Measurements from ENCODE around the gene BCAR3.

BCAR3 gene

DNA sequence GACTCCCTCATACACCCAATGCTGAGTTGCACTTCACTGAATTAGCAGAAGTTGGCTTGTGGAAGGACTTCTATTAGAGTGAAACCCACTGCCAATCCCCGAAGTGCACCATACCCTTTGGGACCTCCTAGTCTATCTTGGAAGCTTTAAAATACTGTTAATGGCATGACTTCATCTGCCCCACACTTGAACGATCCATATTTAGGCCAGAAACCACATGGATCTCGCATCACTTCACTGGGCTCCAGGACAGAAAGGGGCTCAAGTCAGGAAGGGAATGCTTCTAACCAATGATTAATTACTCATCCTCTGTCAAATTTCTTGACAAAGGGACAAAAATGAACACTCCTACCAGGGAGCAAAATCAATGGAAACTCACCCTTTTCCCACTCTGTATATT lies 69.1 kb downstream of the BCAR3 start:
- no peak for DNase-seq

- DNase-seq = no peak
These were observed 70.0 kb downstream of the BCAR3 start for GRCh38 chr1:93611668-93612067.

DNA sequence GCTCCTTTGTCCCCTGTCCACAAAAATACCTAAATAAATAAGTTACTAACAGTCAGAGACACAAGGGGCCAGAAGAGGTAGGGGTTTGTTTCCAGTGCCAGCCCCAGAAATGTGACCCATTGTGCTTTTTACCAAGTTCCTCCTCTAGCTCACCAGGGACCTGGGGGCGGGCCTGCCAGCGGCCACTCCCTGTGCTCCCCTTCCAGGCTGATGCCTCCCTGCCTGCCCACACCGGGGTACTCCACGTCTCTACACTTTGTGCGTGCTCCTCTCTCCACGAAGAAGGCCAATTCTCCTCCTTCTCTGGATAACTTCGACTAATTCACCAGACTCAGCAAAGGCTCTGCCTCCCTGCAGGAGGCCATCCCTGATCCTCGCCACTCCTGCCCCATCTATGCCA lies 72.1 kb downstream of the BCAR3 start:
- no peak for DNase-seq

- no peak for DNase-seq
These were observed 73.2 kb downstream of the BCAR3 start for GRCh38 chr1:93608187-93609109.

DNA sequence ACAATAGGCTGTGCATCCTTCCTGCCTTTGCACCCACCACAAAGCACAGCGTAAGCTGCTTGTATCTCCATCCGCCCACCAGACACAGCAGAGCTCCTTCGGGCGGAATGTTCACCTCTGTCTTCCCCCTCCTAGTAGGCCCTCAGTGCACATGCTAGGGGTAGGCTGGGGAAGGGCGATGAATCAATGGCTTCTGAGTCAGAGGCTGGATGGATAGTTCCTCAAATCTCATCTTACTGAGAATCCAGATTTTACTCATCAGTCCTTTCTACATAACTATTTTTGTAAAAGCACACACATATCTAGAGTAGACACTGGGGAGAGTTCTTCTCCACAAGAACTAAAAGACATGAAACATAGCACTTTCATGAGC lies 73.8 kb downstream of the BCAR3 start:
- DNase-seq = no peak

GRCh38 chr1:93605812-93606512 lies 75.7 kb downstream of the BCAR3 start:
- no peak for DNase-seq

- DNase-seq = no peak
These were observed 76.5 kb downstream of the BCAR3 start for GRCh38 chr1:93605026-93605568.

DNA sequence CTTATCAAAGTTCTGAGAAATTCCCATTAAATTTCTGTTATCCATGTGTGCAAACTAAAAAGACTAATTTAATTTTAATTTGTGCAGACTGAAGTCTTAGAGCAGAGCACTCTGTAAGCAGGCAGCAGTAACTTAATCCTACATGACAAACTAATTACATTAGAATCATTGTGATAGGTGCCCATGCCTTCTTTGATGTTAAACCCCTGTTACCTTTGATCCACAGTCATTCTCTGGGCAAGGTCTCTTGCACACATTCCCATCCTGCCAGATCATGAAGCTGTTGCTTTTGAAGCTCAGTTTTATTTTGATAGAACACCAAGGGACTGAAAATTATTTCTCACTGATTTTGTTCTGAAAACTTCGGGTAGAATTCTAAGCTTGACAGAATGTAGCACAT lies 77.2 kb downstream of the BCAR3 start:
- DNase-seq = no peak

DNA sequence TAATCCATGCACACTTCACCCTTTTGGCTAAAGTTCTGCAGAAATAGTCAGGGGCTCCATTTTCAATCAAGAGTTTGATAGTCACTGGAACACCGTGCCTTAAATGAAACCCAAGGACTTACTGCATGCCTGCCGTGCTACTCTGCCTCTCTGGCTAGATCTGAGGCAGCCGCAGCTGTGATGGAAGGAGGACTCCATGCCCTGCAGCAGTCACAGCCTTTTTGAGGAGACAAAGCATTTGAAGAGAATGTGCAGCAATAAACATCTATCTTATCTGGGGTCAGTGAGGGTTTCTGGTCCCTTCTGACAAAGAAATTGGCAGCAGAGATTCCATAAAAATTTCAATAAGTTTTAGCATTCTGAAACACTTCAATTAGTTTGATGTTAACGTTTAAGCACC lies 78.0 kb downstream of the BCAR3 start:
- DNase-seq = no peak

DNA sequence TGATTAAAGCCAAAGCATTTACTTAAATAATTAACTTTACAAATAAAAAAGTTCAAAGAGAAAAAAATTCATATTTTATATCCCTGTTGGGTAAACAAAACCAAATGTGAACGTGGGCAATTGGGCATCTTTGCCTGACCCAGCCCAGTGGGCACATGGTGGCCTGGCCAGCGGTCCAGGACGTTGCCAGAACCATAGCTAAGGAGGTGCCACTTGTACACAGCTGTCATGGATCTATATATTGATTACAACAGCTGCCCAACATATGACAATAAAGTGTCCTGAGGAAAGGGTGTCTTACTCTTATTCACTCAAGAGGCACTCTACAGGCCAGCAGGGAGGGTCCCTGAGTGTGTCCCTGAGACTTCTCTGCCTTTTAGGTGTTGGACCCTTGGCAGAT lies 78.5 kb downstream of the BCAR3 start:
- DNase-seq = no peak

DNA sequence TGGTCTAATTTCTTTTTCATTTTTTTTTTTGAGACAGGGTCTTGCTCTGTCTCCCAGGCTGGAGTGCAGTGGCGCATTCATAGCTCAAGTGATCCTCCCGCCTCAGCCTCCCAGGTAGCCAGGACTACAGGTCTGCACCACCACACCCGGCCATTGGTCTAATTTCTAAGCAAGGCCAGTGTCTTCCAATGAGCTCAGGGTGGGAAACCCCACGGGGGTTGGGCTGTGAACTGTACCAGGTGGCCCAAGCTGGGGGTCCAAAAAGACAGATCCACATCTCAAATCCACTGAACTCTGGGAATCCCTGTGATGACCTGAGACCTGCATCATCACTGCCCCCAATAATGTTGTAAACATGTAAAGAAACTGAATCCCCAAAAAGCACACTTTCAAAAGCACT lies 79.5 kb downstream of the BCAR3 start:
- no peak for DNase-seq

GRCh38 chr1:93601686-93602085 lies 80.0 kb downstream of the BCAR3 start:
- DNase-seq = no peak

- no peak for DNase-seq
These were observed 81.0 kb downstream of the BCAR3 start for GRCh38 chr1:93600663-93601062.

DNA sequence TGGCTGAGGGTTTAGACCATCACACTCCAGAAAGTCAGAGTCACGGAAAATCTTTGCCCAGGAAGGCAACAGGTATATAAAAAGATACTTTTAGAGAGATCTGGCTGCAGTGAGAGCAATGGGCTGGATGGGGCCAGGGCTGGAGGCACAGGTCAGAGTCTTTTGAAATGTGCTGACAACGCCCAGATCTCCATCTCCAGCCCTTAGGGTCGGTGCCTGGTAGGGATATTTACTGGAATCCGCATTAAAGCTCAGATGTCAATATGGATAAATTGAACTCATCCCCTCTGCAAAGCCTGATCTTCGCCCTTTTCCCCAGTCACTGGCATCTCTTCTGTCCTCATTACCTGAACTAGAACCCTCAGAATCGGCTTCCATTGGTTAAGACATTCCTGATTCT lies 82.2 kb downstream of the BCAR3 start:
- no peak for DNase-seq

DNA sequence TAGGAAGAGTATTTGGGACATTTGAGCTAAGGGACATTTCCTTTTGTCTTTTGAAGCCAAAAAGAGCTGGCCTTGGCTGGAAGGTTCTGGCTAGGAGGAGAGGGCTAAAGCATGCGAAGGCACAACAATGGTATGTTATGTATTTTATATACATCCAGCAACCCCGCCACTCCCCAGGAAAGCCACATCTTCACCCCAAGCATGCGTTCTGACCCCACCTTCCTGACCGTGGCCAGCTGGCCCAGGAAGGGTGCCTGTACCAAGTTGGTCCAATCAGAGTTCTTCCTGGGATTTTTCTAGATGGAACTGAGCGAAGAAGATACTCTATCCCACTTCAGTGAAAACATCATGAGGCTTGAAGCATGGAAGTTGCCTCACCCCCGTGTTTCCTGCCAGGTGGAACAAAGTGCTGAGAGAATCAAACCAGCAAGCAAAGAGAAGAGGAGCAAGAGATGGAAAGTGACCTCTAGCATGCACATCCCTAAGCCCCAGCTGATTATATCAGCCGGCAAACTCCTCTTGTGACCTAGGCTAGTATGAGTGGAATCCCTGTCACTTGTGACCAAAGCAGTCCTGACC lies 82.7 kb downstream of the BCAR3 start:
- no peak for DNase-seq

GRCh38 chr1:93598396-93598795 lies 83.2 kb downstream of the BCAR3 start:
- DNase-seq = no peak

DNA sequence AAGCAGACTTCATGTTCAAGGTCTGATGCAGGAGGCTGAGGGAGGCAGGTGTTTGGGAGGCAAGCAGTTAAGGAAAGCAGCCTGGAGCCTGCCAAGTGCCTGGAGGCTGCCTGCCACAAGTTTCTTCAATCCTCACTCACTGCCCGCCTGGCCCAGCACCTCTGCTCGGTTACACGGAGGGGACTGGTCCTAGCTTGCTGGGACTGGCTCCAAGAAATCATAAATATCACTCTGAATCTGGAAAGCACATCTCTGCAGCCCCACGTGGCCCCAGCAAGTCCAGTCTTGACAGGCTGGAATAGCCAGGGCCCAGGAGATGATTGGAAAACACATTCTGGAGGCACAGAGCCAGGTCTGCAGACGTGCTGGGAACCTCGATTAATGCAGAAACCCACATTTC lies 83.9 kb downstream of the BCAR3 start:
- DNase-seq = no peak

DNA sequence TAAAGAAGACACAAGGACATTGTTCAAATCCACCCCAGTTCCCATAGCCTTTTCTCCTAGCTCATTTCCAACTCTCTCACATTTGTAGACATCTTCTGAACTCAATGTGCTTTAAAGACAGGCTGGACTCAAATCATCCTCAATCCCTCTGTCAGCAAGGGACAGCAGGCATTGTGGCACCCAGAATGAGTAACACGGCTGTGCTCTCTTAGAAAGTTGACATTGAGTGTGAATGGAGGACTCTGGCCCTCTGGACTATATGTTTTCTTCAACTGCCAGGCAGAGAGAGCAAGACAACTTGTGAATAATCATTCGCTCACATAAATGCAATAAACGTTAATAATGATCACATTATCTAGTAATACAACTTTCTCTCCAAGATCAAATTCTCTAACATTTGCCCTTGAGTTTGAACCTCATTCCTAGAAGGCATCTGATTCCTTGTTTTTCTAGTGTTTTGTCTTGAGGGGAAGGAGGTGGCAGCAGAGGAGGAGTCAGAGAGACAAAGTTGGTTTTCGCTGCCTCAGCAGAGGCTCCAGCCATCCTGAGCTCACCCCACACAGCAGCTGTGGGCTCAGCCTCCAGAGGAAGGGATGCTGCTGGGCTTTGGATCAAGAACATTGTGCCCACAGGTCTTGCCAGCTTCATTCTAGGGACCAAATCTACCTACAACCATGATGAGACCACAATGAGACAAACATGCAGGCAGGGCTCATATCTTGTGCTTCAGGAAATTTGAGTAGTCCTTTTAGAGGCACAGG lies 85.1 kb downstream of the BCAR3 start:
- DNase-seq = no peak

- no peak for DNase-seq
These were observed 85.9 kb downstream of the BCAR3 start for GRCh38 chr1:93595743-93596142.

- DNase-seq = no peak
These were observed 86.4 kb downstream of the BCAR3 start for GRCh38 chr1:93595266-93595665.

DNA sequence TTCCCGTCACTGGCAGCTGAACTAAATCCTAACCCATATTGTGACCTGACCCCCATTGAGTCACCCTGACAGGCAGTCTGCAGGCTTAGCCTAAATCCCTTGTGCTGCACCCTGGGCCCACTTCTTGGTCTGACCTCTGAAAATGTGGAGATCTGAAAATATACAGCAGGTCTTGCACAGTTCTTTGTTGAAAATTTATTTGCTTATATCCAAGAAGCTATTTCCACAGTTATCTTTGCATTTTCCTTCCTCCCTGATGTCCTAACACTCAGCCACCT lies 87.1 kb downstream of the BCAR3 start:
- DNase-seq = no peak

DNA sequence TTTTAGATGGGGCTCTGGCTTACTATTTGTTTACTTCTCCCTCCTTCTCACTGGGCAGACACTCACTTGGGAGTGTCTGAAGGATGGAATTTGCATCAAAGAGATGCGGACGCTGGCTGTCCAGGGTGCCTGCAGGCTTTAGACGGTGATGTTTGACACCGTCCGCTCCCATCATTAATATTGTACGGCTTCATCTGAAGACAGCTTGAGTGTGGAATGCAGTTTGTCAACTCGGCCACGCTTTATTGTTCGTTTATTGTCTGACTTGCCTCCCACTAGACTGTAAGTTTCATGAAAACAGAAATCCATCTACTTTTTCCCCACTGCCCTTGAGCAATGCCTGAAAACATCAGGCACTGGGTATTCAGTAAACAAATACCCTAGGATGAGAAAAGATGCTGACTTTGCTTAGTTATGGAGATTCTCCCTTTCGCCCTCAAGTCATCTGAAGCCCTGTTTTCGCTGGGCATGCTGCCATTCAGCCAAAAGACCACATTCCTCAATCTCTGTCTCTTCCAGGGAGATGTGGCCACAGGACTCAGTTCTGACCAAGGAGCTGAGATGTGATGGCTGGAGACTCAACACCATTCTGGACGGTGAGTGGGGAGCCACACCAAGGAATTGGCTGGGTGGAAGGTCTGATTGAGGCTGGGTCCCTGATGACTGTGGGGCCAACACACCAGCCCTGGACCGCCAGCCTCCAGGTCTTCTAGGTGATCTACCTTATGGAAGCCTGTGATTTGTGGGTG lies 87.6 kb downstream of the BCAR3 start:
- DNase-seq = no peak

DNA sequence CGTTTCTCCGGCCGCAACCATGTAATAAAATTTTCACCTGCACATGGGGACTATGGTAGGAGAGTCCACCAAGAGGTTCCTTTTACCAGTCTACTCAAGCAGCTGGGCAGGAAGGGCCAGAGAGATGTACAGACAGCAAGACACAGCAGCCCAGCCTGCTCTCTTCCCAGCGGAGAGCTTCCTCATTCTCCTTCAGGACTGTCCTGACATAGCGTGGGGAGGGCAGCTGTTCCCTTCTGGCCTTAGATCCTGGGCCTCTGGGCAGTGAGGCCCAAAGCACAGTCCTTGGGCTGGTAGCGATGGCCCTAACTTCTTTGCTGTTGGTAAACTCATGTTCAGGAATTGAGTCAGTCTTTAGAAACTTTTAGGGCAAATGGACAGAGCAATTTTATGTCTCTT lies 89.1 kb downstream of the BCAR3 start:
- no peak for DNase-seq
